NCI-H2227 treated with DMSO at 0.1 percent for 48 hours (cell line): Measurements from ENCODE around the gene LPGAT1.
"Not testable (repeated sequence)": the region's sequence is repeated elsewhere in the genome, so short reads cannot be mapped to it uniquely, and the experiment has no call there.

ENCODE experiments used
- DNase-seq: peaks from one replicate; lab custom pipeline; 2025; lab: John Stamatoyannopoulos, UW

LPGAT1 gene

GRCh38 chr1:211735208-211736170, 95.1 kb downstream of the LPGAT1 start:
- DNase-seq, result peak; percentile 37

GRCh38 chr1:211734791-211735190, 95.8 kb downstream of the LPGAT1 start:
- no peak for DNase-seq

- DNase-seq, result peak; percentile 18
Measured at GRCh38 chr1:211734359-211734758, 96.2 kb downstream of the LPGAT1 start.

- no peak for DNase-seq
Measured at GRCh38 chr1:211732293-211732980, 98.1 kb downstream of the LPGAT1 start.

- DNase-seq, result no peak
Measured at GRCh38 chr1:211731456-211732292, 98.9 kb downstream of the LPGAT1 start.

- no peak for DNase-seq
Measured at GRCh38 chr1:211730347-211730746, 100.2 kb downstream of the LPGAT1 start.

- no peak for DNase-seq
Measured at GRCh38 chr1:211729238-211729637, 101.3 kb downstream of the LPGAT1 start.

- no peak for DNase-seq
Measured at GRCh38 chr1:211726467-211726995, 104.0 kb downstream of the LPGAT1 start.

GRCh38 chr1:211724687-211725196, 105.8 kb downstream of the LPGAT1 start:
- no peak for DNase-seq

GRCh38 chr1:211723273-211723672, 107.3 kb downstream of the LPGAT1 start:
- no peak for DNase-seq

GRCh38 chr1:211722277-211723175, 108.0 kb downstream of the LPGAT1 start:
- DNase-seq, result no peak

- not testable (repeated sequence) for DNase-seq
Measured at GRCh38 chr1:211716555-211716954, 114.0 kb downstream of the LPGAT1 start.

GRCh38 chr1:211715971-211716370, 114.6 kb downstream of the LPGAT1 start:
- no peak for DNase-seq

GRCh38 chr1:211714154-211714553, 116.4 kb downstream of the LPGAT1 start:
- no peak for DNase-seq

GRCh38 chr1:211713231-211713630, 117.3 kb downstream of the LPGAT1 start:
- DNase-seq, result no peak

GRCh38 chr1:211711315-211711705, 119.3 kb downstream of the LPGAT1 start:
- no peak for DNase-seq

- DNase-seq, result no peak
Measured at GRCh38 chr1:211710566-211711314, 119.8 kb downstream of the LPGAT1 start.

GRCh38 chr1:211708926-211709325, 121.6 kb downstream of the LPGAT1 start:
- no peak for DNase-seq

- DNase-seq, result no peak
Measured at GRCh38 chr1:211708006-211708405, 122.6 kb downstream of the LPGAT1 start.
